OCI-LY7 (cell line): Measurements from ENCODE around the gene CCDC116. TPM values are rescaled to one million over a fixed set of nuclear protein-coding genes. Genes with fewer than 3 reads are reported as not detected.
A peak's percentile ranks its signal among the peaks of the same experiment; 100 is the strongest.

Source experiments
- BruUV-seq: library from RNA; stranded (reverse); fragments of 400-500 nt; replicated peaks from 2 replicates; lab custom pipeline; 2021; lab: Mats Ljungman, UMichigan
- CTCF ChIA-PET: fragments of 300-600 bp; sonication (Branson Sonifier 250); formaldehyde crosslinking; loops from one replicate; lab custom pipeline; 2022; ENCODE audit warnings: antibody characterized with exemption; ENCODE audit not compliant: unreplicated experiment; lab: Charles Lee
- POLR2A ChIA-PET: fragments of 300-600 bp; sonication (Branson Sonifier 250); formaldehyde crosslinking; loops from one replicate; lab custom pipeline; 2022; ENCODE audit warnings: antibody characterized with exemption; lab: Charles Lee
- DNase-seq: peaks from one replicate; pipeline ENCODE4 v3.0.0-alpha.2; 2015; ENCODE audit warnings: low spot score
- H2AFZ ChIP-seq: fragments of 200-600 bp; sonication (generic), shearing (Covaris generic); 2 replicates; pipeline ENCODE4 v1.6.1; 2014; ENCODE audit warnings: mild to moderate bottlenecking, antibody characterized with exemption, low read length, moderate library complexity
- H3K27ac ChIP-seq: fragments of 200-600 bp; sonication (generic); 2 replicates; pipeline ENCODE4 v1.5.1; 2014; ENCODE audit warnings: mixed run types, low read depth, mild to moderate bottlenecking, moderate library complexity, low read length, inconsistent platforms; ENCODE audit not compliant: poor library complexity, severe bottlenecking
- H3K36me3 ChIP-seq: fragments of 200-600 bp; sonication (generic); 2 replicates; pipeline ENCODE4 v1.6.1; 2014; ENCODE audit warnings: mild to moderate bottlenecking, antibody characterized with exemption, low read length, moderate library complexity, mixed read lengths; ENCODE audit not compliant: insufficient read depth
- H3K4me1 ChIP-seq: fragments of 200-600 bp; sonication (generic); 2 replicates; pipeline ENCODE4 v1.5.1; 2014; ENCODE audit warnings: mild to moderate bottlenecking, low read length; ENCODE audit not compliant: insufficient read depth, poor library complexity, severe bottlenecking
- H3K4me2 ChIP-seq: fragments of 200-600 bp; sonication (generic); 2 replicates; pipeline ENCODE4 v1.6.1; 2014; ENCODE audit warnings: mild to moderate bottlenecking, low read length
- H3K4me3 ChIP-seq: fragments of 200-600 bp; sonication (generic); 2 replicates; pipeline ENCODE4 v1.5.1; 2014; ENCODE audit warnings: mild to moderate bottlenecking, low read depth, low read length; ENCODE audit not compliant: poor library complexity, severe bottlenecking
- H3K79me2 ChIP-seq: fragments of 200-600 bp; sonication (generic); 2 replicates; pipeline ENCODE4 v1.6.1; 2016; ENCODE audit warnings: low read depth, mild to moderate bottlenecking, low read length, moderate library complexity, mixed read lengths; ENCODE audit not compliant: insufficient read depth
- H3K9me2 ChIP-seq: fragments of 200-600 bp; sonication (generic); 2 replicates; pipeline ENCODE4 v1.6.1; 2016; ENCODE audit warnings: mild to moderate bottlenecking, low read length, mixed read lengths; ENCODE audit not compliant: insufficient read depth
- H3K9me3 ChIP-seq: fragments of 200-600 bp; sonication (generic); 2 replicates; pipeline ENCODE4 v1.6.1; 2014; ENCODE audit warnings: mild to moderate bottlenecking, mixed run types, low read length, mixed read lengths
- H4K20me1 ChIP-seq: fragments of 200-600 bp; sonication (generic); 2 replicates; pipeline ENCODE4 v1.6.1; 2014; ENCODE audit warnings: mild to moderate bottlenecking, antibody characterized with exemption, low read length, moderate library complexity, mixed read lengths; ENCODE audit not compliant: insufficient read depth
- CTCF ChIP-seq: fragments of 200-600 bp; sonication (generic); conservative IDR thresholded peaks from 2 replicates; pipeline ENCODE4 v1.5.1; 2014; ENCODE audit warnings: mild to moderate bottlenecking, antibody characterized with exemption, low read length, moderate library complexity, mixed read lengths
- EZH2phosphoT487 ChIP-seq: fragments of 200-600 bp; sonication (generic); IDR thresholded peaks from 2 replicates; pipeline ENCODE4 v1.6.1; 2018; ENCODE audit warnings: low read depth, borderline replicate concordance, mild to moderate bottlenecking, mixed run types, antibody characterized with exemption, low read length, moderate library complexity, mixed read lengths
- intact Hi-C: fragments of 100-400 bp; cut with micrococcal nuclease; formaldehyde crosslinking; loops from one replicate; pipeline ENCODE4 v1.10.0; 2022; ENCODE audit not compliant: unreplicated experiment
- total RNA-seq, 2 experiments: library from RNA; depleted of rRNA in 1 of 2; stranded (reverse); fragments of >200 nt in 1 of 2; shearing (Covaris generic) in 1 of 2; gene quantifications; 2 replicates each; pipeline ENCODE4 v1.2.3, GENCODE V29; 2014 to 2022

The CCDC116 gene
- total RNA-seq, 2 experiments from 2014 or later = 1.5 to 3.1 TPM

- no peak for DNase-seq
- no peak for TF ChIP-seq CTCF
- TF ChIP-seq EZH2phosphoT487 = no peak
- H2AFZ ChIP-seq = no peak overlapping the region
- H3K4me2 ChIP-seq = no peak overlapping the region
- no peaks in the 10 kb centered on the region for H3K36me3 ChIP-seq
- ChIA-PET POLR2A (interaction anchor here (0.6 kb wide), 1 partner anchor 23 kb away, joined by 4 read pairs; no protein-coding TSS in a partner anchor), CTCF (no interaction called here)
- no peaks in the 10 kb centered on the region for H3K9me2 ChIP-seq
- H4K20me1 ChIP-seq = no peaks in the 10 kb centered on the region
- no peak overlapping the region for H3K27ac ChIP-seq
- BruUV-seq = no TSS peak
- no peaks in the 10 kb centered on the region; the same call in 1 of the 2 replicates for H3K79me2 ChIP-seq
- no peak overlapping the region for H3K4me3 ChIP-seq
- intact Hi-C loops = no loop called here
- no peaks in the 10 kb centered on the region for H3K9me3 ChIP-seq
- peaks cover 14% of the 10 kb centered on the region for H3K4me1 ChIP-seq
These were observed 6.8 kb downstream of the CCDC116 start for GRCh38 chr22:21639359-21639758.

- no peak for DNase-seq
- H4K20me1 ChIP-seq = no peaks in the 10 kb centered on the region
- H3K4me2 ChIP-seq = peak overlapping the region; percentile 97; the same call in 1 of the 2 replicates
- ChIA-PET POLR2A (interaction anchor here (1.1 to 2.9 kb wide), 4 partner anchors 8 to 14 kb away, joined by 4 to 17 read pairs (median 8); partner anchors contain the start of genes CCDC116 and YDJC), CTCF (interaction anchor here (1.1 to 2.4 kb wide), 3 partner anchors 9 to 12 kb away, joined by 4 to 18 read pairs (median 11); partner anchors contain the start of genes CCDC116 and YDJC)
- TF ChIP-seq CTCF (no peak), EZH2phosphoT487 (no peak)
- H3K9me2 ChIP-seq = no peaks in the 10 kb centered on the region
- H2AFZ ChIP-seq = no peak overlapping the region
- no peak overlapping the region for H3K4me3 ChIP-seq
- H3K36me3 ChIP-seq = peaks cover 10% of the 10 kb centered on the region; the same call in 1 of the 2 replicates
- BruUV-seq = no TSS peak
- peaks cover 14% of the 10 kb centered on the region for H3K4me1 ChIP-seq
- H3K79me2 ChIP-seq = no peaks in the 10 kb centered on the region; the same call in 1 of the 2 replicates
- no peak overlapping the region for H3K27ac ChIP-seq
- no peaks in the 10 kb centered on the region for H3K9me3 ChIP-seq
- intact Hi-C loops = no loop called here
These were observed 8.2 kb downstream of the CCDC116 start for GRCh38 chr22:21640810-21641209.

- no peaks in the 10 kb centered on the region for H3K9me3 ChIP-seq
- H3K79me2 ChIP-seq = no peaks in the 10 kb centered on the region; the same call in 1 of the 2 replicates
- H3K4me2 ChIP-seq = peak overlapping the region; percentile 97
- H3K36me3 ChIP-seq = peaks cover 13% of the 10 kb centered on the region; the same call in 1 of the 2 replicates
- no peaks in the 10 kb centered on the region for H3K9me2 ChIP-seq
- no peaks in the 10 kb centered on the region for H4K20me1 ChIP-seq
- peak overlapping the region; percentile 83 for H3K4me3 ChIP-seq
- DNase-seq = no peak
- peaks cover 17% of the 10 kb centered on the region for H3K4me1 ChIP-seq
- intact Hi-C loops = no loop called here
- TF ChIP-seq CTCF = no peak
- no peak for TF ChIP-seq EZH2phosphoT487
- POLR2A ChIA-PET = interaction anchor here (1.1 to 2.9 kb wide), 5 partner anchors 9 to 15 kb away, joined by 4 to 17 read pairs (median 7); partner anchors contain the start of genes CCDC116 and YDJC
- TSS peak; percentile 97 for BruUV-seq
- peak overlapping the region; percentile 89; the same call in 1 of the 2 replicates for H2AFZ ChIP-seq
- CTCF ChIA-PET = interaction anchor here (0.9 to 2.4 kb wide), 4 partner anchors 9 to 24 kb away, joined by 3 to 18 read pairs (median 8); partner anchors contain the start of genes CCDC116, PPIL2 and YDJC
- peak overlapping the region; percentile 18 for H3K27ac ChIP-seq
These were observed 8.8 kb downstream of the CCDC116 start for GRCh38 chr22:21641417-21641788.
